ENCODE data around the gene CDSN. TPM values are rescaled to one million over a fixed set of nuclear protein-coding genes. Genes with fewer than 3 reads are reported as not detected.
A peak's percentile ranks its signal among the peaks of the same experiment; 100 is the strongest.

Gene CDSN
- total RNA-seq, 2 experiments from 2014 or later = not detected

- H3K36me3 Mint-ChIP-seq (ENCODE audit: low read depth) = no peaks in the 10 kb centered on the region
- no peak for DNase-seq
- H3K9me3 Mint-ChIP-seq = no peaks in the 10 kb centered on the region
- no peak overlapping the region for H3K4me3 Mint-ChIP-seq
- CTCF ChIA-PET = interaction anchor here (0.5 to 5.7 kb wide), 4 partner anchors 11 to 412 kb away, joined by 3 to 31 read pairs (median 4); no protein-coding TSS in a partner anchor
- H3K27me3 Mint-ChIP-seq (ENCODE audit: low read depth) = no peaks in the 10 kb centered on the region
- peaks cover 28% of the 10 kb centered on the region for H3K4me1 Mint-ChIP-seq (ENCODE audit: low read depth)
- no peak overlapping the region for H3K27ac Mint-ChIP-seq
- intact Hi-C loops (cut with micrococcal nuclease) = no loop called here
These were observed 29.3 kb downstream of the CDSN start for GRCh38 chr6:31090973-31091364.

GRCh38 chr6:31090275-31090972 lies 29.8 kb downstream of the CDSN start:
- peaks cover 26% of the 10 kb centered on the region for H3K4me1 Mint-ChIP-seq (ENCODE audit: low read depth)
- intact Hi-C loops (cut with micrococcal nuclease) = no loop called here
- CTCF ChIA-PET = interaction anchor here (0.6 to 5.7 kb wide), 3 partner anchors 10 to 411 kb away, joined by 3 to 31 read pairs (median 4); no protein-coding TSS in a partner anchor
- H3K4me3 Mint-ChIP-seq = no peak overlapping the region
- H3K36me3 Mint-ChIP-seq (ENCODE audit: low read depth) = no peaks in the 10 kb centered on the region
- no peak for DNase-seq
- no peak overlapping the region for H3K27ac Mint-ChIP-seq
- no peaks in the 10 kb centered on the region for H3K27me3 Mint-ChIP-seq (ENCODE audit: low read depth)
- H3K9me3 Mint-ChIP-seq = no peaks in the 10 kb centered on the region

GRCh38 chr6:31087494-31088089 lies 32.7 kb downstream of the CDSN start:
- no peaks in the 10 kb centered on the region for H3K27me3 Mint-ChIP-seq (ENCODE audit: low read depth)
- intact Hi-C loops (cut with micrococcal nuclease) = loop anchor here (1.0 to 5.0 kb wide), 7 partner anchors 19 to 547 kb away; partner anchors contain the start of genes FLOT1 and IER3
- H3K9me3 Mint-ChIP-seq = no peaks in the 10 kb centered on the region
- DNase-seq = peak; percentile 95
- CTCF ChIA-PET = interaction anchor here (0.6 to 2.5 kb wide), 53 partner anchors 9 to 1617 kb away, joined by 3 to 21 read pairs (median 3); partner anchors contain the start of genes MUCL3, TCF19 and VARS2
- no peaks in the 10 kb centered on the region for H3K36me3 Mint-ChIP-seq (ENCODE audit: low read depth)
- H3K4me1 Mint-ChIP-seq (ENCODE audit: low read depth) = peaks cover 10% of the 10 kb centered on the region
- no peak overlapping the region for H3K27ac Mint-ChIP-seq
- H3K4me3 Mint-ChIP-seq = no peak overlapping the region

DNA sequence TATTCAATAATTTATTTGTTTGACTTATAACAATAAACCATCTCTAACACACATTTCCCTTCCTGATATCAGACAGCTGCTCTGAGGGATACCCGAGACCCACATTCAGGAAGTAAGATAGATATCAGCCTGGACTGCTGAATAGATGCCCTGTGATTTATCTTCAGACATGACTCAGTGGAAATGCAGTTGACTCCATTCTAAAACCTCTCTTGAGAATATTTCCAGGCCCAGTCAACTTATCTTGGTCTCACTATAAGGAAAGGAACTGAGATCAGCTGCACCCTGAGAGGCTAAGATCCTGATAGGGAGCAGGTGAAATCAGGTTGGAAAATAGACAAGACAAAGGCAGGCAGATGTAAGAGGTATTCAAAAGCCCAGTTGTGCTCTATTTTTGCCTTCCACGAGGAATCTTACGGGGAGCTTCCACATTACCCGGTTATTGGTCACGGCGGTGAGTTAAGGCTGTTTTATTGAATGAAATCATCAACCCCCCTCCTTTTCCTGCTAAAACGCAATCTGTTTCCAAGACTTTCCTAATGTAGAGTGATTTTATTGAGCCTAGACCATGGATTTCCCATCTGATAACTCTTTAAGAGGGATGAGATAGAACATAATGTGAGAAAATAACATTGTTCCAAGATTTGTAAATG lies 33.3 kb downstream of the CDSN start:
- H3K27me3 Mint-ChIP-seq (ENCODE audit: low read depth) = no peaks in the 10 kb centered on the region
- peaks cover 10% of the 10 kb centered on the region for H3K4me1 Mint-ChIP-seq (ENCODE audit: low read depth)
- no peaks in the 10 kb centered on the region for H3K36me3 Mint-ChIP-seq (ENCODE audit: low read depth)
- H3K9me3 Mint-ChIP-seq = no peaks in the 10 kb centered on the region
- intact Hi-C loops (cut with micrococcal nuclease) = loop anchor here (1.0 to 5.0 kb wide), 7 partner anchors 18 to 546 kb away; partner anchors contain the start of genes FLOT1 and IER3
- no peak overlapping the region for H3K4me3 Mint-ChIP-seq
- H3K27ac Mint-ChIP-seq = no peak overlapping the region
- DNase-seq = no peak
- CTCF ChIA-PET = interaction anchor here (0.6 to 2.5 kb wide), 53 partner anchors 8 to 1617 kb away, joined by 3 to 21 read pairs (median 3); partner anchors contain the start of genes MUCL3, TCF19 and VARS2

- CTCF ChIA-PET = interaction anchor here (0.6 to 2.9 kb wide), 5 partner anchors 46 to 542 kb away, joined by 3 to 10 read pairs (median 4); partner anchors contain the start of gene VARS2
These were observed 36.4 kb downstream of the CDSN start for GRCh38 chr6:31083742-31084354.

DNA sequence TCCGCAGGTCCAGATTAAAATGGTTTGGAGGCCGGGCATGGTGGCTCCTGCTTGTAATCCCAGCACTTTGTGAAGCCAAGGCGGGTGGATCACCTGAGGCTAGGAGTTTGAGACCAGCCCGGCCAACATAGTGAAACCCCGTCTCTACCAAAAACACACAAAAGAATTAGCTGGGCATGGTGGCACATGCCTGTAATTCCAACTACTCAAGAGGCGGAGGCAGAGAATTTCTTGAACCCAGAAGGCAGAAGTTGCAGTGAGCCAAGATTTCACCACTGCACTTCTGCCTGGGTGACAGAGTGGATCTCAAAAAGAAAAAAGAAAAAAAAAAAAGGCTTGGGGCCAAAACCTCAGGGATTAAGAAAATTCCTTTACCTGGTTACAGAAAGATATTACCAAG lies 38.4 kb downstream of the CDSN start:
- peaks cover 9% of the 10 kb centered on the region for H3K4me1 Mint-ChIP-seq (ENCODE audit: low read depth)
- H3K36me3 Mint-ChIP-seq (ENCODE audit: low read depth) = no peaks in the 10 kb centered on the region
- CTCF ChIA-PET = interaction anchor here (0.7 to 4.2 kb wide), 4 partner anchors 11 to 203 kb away, joined by 3 to 73 read pairs (median 4); partner anchors contain the start of gene VARS2
- DNase-seq = no peak
- no peak overlapping the region for H3K4me3 Mint-ChIP-seq
- H3K27ac Mint-ChIP-seq = no peak overlapping the region
- H3K9me3 Mint-ChIP-seq = no peaks in the 10 kb centered on the region
- H3K27me3 Mint-ChIP-seq (ENCODE audit: low read depth) = no peaks in the 10 kb centered on the region
- intact Hi-C loops (cut with micrococcal nuclease) = no loop called here

More at GRCh38 chr6:31083742-31084354, 36.4 kb downstream of the CDSN start:
- intact Hi-C loops (cut with micrococcal nuclease) = no loop called here
- Mint-ChIP-seq H3K36me3 (ENCODE audit: low read depth) (no peaks in the 10 kb centered on the region), H3K27me3 (ENCODE audit: low read depth) (no peaks in the 10 kb centered on the region), H3K27ac (no peak overlapping the region), H3K9me3 (no peaks in the 10 kb centered on the region), H3K4me1 (ENCODE audit: low read depth) (peaks cover 17% of the 10 kb centered on the region), H3K4me3 (no peak overlapping the region)
- peak; percentile 70 for DNase-seq

- H3K4me1 Mint-ChIP-seq (ENCODE audit: low read depth) = peaks cover 8% of the 10 kb centered on the region
- H3K4me3 Mint-ChIP-seq = peak overlapping the region; percentile 32
- CTCF ChIA-PET = interaction anchor here (0.6 to 4.2 kb wide), 42 partner anchors 7 to 597 kb away, joined by 3 to 73 read pairs (median 4); partner anchors contain the start of genes DHX16, GTF2H4 and VARS2
- H3K27me3 Mint-ChIP-seq (ENCODE audit: low read depth) = no peaks in the 10 kb centered on the region
- peak; percentile 86 for DNase-seq
- no peaks in the 10 kb centered on the region for H3K9me3 Mint-ChIP-seq
- no peaks in the 10 kb centered on the region for H3K36me3 Mint-ChIP-seq (ENCODE audit: low read depth)
- intact Hi-C loops (cut with micrococcal nuclease) = loop anchor here (1.0 to 2.0 kb wide), 3 partner anchors 164 to 597 kb away; no protein-coding TSS in a partner anchor
- H3K27ac Mint-ChIP-seq = no peak overlapping the region
These were observed 40.5 kb downstream of the CDSN start for GRCh38 chr6:31079656-31080261.

DNA sequence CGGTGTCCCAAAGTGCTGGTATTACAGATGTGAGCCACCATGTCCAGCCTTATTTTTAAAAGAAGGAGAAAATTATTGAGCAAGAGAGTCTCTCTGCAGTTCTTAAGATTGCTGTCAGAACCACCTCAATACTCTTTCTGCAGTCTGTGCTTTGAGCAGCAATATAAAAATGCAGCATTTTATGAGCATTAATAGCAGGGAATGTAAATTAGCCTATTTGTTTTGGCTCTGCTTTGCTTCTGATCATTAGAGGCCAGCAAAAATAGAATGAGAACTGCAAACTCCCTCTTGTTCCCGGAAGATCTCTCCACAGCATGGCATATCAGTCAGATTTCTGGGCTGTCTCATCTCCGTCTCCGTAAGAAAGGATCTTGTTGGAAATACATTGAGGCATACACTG lies 43.6 kb downstream of the CDSN start:
- CTCF ChIA-PET = no interaction called here

GRCh38 chr6:31075528-31075927 lies 44.7 kb downstream of the CDSN start:
- Mint-ChIP-seq H3K9me3 (no peaks in the 10 kb centered on the region), H3K4me1 (ENCODE audit: low read depth) (peaks cover 8% of the 10 kb centered on the region), H3K4me3 (no peak overlapping the region), H3K27me3 (ENCODE audit: low read depth) (no peaks in the 10 kb centered on the region), H3K27ac (no peak overlapping the region), H3K36me3 (ENCODE audit: low read depth) (no peaks in the 10 kb centered on the region)
- no peak for DNase-seq
- intact Hi-C loops (cut with micrococcal nuclease) = no loop called here
- CTCF ChIA-PET = interaction anchor here (0.6 to 0.7 kb wide), 2 partner anchors 12 to 744 kb away, joined by 3 to 5 read pairs; no protein-coding TSS in a partner anchor

More for the DNA sequence above, 43.6 kb downstream of the CDSN start:
- H3K27ac Mint-ChIP-seq = no peak overlapping the region
- H3K36me3 Mint-ChIP-seq (ENCODE audit: low read depth) = no peaks in the 10 kb centered on the region
- H3K4me1 Mint-ChIP-seq (ENCODE audit: low read depth) = peaks cover 8% of the 10 kb centered on the region
- no peak overlapping the region for H3K4me3 Mint-ChIP-seq
- no peaks in the 10 kb centered on the region for H3K27me3 Mint-ChIP-seq (ENCODE audit: low read depth)
- intact Hi-C loops (cut with micrococcal nuclease) = no loop called here
- no peaks in the 10 kb centered on the region for H3K9me3 Mint-ChIP-seq
- no peak for DNase-seq

DNA sequence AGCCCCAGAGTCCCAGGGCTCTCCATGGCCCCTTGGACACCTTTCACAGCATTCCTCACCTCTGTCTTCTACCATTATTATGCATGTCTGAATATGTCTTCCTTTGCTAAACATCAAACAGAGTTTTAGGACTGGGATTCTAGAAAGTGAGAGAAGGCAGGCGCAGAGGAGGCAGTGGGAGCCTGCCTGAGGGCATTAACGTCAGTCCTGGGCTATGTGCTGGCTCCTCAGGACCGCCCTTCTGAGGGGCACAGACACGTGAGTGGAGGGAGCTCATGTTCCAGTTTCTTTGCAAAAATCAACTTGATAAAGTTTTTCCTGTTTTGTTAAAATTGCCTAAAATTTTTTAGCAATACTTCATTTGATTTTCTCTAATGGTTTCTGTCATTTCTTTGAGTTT lies 45.8 kb downstream of the CDSN start:
- DNase-seq = no peak
- CTCF ChIA-PET = interaction anchor here (1.9 kb wide), 1 partner anchor 13 kb away, joined by 6 read pairs; no protein-coding TSS in a partner anchor
- intact Hi-C loops (cut with micrococcal nuclease) = no loop called here

GRCh38 chr6:31070711-31071197 lies 49.5 kb downstream of the CDSN start:
- Mint-ChIP-seq H3K4me1 (ENCODE audit: low read depth) (no peaks in the 10 kb centered on the region), H3K4me3 (no peak overlapping the region), H3K27me3 (ENCODE audit: low read depth) (no peaks in the 10 kb centered on the region), H3K27ac (no peak overlapping the region), H3K36me3 (ENCODE audit: low read depth) (no peaks in the 10 kb centered on the region), H3K9me3 (no peaks in the 10 kb centered on the region)
- CTCF ChIA-PET = interaction anchor here (0.9 to 3.5 kb wide), 8 partner anchors 9 to 156 kb away, joined by 3 to 27 read pairs (median 5); partner anchors contain the start of genes MUCL3 and VARS2
- intact Hi-C loops (cut with micrococcal nuclease) = no loop called here
- DNase-seq = no peak

More for the DNA sequence above, 45.8 kb downstream of the CDSN start:
- Mint-ChIP-seq H3K36me3 (ENCODE audit: low read depth) (no peaks in the 10 kb centered on the region), H3K4me3 (no peak overlapping the region), H3K9me3 (no peaks in the 10 kb centered on the region), H3K27me3 (ENCODE audit: low read depth) (no peaks in the 10 kb centered on the region), H3K27ac (no peak overlapping the region), H3K4me1 (ENCODE audit: low read depth) (peaks cover 2% of the 10 kb centered on the region)
